ENCODE data around the gene PLEKHA3.
"Not testable (repeated sequence)": the region's sequence is repeated elsewhere in the genome, so short reads cannot be mapped to it uniquely, and the experiment has no call there.

Gene PLEKHA3

DNA sequence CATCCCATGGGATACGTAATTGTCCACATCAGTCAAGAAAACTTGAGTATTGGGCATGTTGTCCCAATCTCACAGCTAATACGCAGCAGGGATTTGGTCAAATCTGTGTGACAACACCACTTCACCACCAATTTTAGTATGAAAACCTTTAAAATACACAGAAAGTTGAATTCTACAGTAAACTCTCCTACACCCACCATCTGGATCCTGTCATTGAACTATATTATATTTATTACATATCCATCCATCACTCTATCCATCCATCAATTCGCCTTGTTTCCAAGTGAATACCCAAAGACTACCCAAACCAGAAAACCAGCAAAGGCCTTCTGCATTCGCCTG is 1.0 kb upstream of the PLEKHA3 start:
- DNase-seq, result no peak

DNA sequence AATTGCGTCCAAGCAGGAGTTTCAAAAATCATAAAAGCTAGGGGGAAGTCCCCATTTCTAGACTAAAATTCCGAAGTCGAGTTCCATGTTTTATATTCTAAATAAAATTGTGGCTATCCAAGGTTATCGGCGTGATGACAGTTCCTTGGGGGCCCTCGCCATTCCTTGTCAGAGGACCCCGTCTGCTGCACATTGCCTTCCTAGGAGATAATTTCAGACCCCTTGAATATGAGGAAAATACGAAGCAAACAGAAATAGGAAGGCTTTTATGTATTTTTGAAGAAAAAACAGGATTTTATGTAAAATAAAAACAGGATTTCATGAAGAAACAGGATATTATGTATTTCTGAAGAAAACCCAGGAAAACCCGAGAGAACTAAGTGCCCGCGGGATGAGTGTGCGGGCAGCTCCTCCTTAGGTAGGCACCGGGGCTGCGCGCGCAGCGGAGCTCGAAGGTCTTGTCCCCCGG is 465 bp upstream of the PLEKHA3 start:
- DNase-seq, result no peak

DNA sequence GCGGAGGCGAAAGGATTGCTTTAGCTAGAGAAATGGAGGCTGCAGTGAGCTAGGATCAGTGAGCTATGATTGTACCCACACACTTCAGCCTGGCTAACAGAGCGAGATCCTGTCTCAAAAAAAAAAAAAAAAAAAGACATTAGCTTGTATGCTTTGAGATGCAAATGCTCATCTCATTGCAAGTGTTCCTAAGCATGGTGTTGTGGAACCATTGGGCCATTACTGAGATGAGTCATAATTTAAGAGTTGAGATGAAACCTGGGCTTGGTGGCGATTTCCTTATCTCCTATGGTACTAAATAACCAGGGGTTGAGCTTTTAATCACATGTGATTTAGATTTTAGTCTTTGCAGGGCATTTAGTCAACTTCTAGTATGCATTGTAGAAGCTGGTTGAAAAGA is 2.2 kb downstream of the PLEKHA3 start:
- no peak for DNase-seq

DNA sequence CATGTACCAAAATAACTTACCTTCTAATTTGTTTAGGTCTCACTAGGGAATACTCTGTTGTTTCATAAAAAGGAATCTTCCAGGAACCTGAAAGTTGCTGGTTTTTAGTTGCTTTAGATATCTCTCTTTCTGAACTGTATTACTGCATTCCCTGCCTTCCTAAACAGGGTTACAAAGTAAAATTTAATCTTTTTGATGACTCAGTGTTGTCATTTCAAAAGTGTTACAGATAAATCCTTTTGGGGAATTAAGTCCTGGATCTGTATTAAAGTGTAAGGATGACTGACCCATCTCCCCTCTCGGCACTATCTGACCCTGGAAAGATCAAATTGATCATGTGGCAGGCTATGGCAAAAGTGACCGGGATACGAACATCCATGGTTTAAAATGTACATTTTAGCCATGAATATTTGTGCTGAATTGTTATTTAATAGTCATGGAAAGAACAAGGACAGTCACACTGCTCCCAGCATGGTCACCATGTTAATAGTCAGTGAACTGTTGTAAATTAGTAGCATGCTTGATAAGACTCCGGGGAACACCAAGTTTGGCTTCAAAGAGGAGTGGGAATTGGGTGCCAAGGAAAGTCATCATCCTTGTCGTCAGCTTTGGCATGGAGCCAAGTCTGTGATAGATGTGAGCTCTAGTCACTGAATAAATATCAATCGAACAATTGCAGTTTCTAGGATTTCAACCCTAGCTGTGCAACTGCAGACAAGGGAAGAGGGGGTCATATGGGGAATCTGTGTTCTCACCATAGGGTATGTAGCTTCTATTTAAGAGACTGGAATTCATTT is 4.2 kb downstream of the PLEKHA3 start:
- DNase-seq, result no peak

DNA sequence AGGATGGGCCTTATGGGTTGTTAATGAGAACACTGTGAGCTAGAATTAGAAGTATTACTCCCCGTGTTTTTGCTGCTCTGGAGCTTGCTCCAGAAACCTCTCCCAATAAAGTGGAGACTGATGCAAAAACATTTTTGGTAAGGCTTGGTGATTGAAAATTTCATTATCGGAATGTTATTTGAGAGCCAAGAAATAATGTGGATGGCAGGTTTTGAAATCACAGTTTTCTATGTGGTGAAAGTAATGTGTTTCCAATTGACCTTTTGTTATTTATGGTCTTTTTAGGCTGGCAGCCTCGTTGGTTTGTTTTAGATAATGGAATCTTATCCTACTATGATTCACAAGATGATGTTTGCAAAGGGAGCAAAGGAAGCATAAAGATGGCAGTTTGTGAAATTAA is 5.1 kb downstream of the PLEKHA3 start:
- no peak for DNase-seq

DNA sequence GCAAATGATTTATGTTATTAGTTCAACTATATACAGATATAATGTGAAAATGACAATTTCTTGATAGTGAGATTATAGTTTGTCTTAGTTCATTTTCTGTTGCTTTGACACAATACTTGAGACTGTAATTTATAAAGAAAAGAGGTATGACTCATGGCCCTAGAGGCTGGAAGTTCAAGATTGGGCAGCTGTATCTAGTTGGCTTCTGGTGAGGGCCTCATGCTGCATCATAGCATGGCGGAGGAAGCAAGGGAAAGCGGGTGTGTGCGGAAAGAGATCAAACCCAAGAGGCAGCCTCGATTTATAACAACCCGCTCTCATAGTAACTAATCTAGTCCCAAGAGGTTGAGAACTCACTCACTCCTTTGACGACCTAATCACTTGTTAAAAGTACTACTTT is 11.4 kb downstream of the PLEKHA3 start:
- DNase-seq, result no peak

DNA sequence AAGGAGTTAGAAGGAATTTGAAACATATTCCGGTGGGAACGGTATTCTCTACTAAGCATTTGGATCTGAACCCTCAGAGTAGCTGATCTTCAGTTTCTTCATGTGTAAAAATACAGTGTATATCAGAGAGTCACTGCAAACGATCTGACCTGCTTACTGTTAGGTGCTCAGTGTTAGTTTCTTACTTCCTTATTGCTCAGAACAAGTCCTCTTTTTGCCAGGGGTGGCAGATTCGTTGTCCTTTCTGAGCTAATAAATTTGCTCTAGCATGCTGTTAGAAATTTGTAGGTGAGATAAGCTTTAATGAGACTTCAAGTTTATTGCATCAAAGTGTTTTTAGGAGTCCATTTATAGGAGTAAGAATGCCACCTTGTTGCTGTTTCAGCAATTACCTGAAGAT is 15.8 kb downstream of the PLEKHA3 start:
- DNase-seq, result no peak

DNA sequence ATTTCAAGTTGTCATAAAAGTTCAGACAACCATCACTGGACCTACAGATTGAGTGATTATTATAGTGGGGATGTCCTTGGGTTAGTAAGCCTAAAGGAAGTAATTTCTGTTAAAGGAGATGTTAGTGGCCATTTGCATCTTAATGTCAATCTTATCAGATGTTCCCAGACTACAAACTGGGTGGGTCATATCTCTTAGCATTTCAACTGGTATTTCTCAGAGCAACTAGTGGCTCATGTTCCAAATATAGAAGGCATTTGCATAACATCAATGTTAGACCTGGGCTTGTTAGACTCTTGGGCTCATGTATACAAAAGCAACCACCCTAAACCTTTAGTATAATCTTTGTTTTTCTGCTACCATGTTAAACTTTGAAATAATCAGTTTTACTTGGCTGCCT is 17.9 kb downstream of the PLEKHA3 start:
- no peak for DNase-seq

DNA sequence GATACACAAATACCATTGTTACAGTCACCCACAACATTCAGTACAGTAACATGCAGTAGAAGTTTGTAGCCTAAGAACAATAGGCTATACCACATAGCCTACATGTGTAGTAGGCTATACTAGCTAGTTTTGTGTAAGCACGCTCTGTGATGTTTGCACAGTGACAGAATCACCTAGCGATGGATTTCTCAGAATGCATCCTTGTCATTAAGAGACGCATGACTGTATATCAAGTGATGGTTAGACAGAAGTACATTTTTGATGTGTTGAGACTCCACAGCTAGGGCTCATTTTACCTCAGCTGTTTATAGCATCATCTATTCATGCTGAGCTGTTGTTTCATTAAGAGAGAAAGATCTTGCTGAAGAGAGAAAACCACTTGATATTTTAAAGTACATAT is 19.4 kb downstream of the PLEKHA3 start:
- DNase-seq, result no peak

DNA sequence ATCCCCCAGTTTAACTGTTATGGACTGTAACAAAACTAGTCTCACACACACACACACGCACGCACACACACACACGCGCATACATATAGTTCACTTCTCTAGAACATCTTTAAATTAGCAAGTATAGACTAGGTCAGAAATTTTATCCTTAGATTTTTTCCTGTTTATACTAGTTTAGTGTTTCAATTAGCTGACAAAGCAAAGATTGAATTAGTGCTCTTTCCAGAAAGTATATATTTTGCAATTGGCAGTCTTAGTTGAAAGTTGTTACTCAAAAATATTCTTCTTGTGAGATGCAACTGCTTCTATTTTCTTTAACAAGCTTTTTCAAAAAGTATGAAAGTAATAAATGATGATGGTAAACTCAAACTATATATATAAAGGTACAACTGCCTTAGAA is 22.5 kb downstream of the PLEKHA3 start:
- DNase-seq, result no peak

DNA sequence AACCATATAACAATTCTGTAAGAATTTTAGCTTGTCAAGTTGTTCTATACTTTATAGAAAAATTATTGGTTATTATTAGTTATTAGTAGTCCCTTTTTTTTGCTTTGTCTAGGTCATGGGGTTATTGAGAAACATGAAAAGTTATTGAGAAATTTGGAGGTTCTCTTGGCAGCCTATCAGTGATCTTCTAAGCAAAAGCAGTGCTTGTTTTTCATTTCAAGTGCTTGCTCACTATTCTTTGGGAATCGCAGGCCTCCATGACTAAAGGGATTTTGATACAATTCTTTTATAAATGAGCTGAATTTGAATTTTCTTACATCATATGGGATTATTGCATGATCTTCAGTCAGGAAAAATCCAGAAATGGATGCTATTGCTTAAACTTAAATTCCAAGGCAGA is 25.8 kb downstream of the PLEKHA3 start:
- no peak for DNase-seq

DNA sequence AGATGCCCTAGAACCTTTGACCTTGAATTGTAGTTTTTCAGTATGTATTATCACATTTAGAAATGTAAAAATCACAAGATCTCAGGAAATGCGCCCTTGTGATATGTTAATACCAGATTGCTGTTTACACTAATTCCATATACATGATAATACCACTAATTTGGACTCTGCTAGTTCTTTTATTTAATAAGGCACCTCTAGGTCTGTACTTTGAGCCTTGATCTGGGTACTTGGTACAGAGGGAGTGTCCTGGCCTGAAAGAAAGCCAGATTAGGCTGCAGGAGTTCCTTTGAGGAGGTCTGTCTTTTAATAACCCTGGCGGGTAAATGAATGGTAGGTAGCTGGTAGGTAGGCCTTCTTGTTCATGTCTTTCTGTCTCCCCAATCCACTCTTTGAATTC is 26.3 kb downstream of the PLEKHA3 start:
- DNase-seq, result no peak

DNA sequence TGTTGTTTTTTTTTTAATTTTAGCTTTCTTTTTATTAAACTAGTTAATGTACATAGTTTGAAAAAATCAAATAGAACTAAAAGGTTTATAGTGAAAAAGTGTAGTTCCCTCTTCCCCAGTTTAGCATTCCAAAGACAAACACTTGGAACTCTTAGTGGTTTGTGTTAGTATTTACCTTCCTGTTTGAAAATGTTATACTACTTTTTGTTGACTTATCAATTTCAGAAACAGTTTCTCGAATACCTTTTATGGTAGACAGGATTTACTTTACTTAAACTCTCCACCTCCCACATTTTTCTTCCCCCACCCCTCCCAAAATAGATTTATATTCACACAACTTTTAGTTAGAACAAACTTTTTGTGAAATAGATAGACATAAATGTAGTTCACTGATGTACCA is 26.7 kb downstream of the PLEKHA3 start:
- no peak for DNase-seq

DNA sequence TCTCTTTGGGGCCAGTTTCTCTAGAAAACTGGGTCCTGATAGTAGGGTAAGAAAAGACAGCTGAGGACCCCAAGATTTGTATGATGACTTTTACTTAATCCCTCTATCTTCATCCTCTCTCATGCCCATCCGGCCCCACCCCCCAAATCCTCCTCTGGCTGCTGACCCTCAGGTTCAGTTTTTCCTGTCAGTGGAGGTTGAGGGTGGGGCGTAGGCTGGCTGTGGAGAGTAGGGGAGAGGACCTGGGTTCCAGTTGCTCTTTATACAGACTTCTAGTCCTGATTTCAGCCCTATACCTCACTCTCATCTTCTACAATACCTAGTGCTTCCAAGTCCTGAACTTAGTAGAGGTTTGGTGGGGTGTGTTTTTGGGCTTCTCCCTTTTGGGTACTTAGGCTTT is 28.4 kb downstream of the PLEKHA3 start:
- DNase-seq, result no peak

DNA sequence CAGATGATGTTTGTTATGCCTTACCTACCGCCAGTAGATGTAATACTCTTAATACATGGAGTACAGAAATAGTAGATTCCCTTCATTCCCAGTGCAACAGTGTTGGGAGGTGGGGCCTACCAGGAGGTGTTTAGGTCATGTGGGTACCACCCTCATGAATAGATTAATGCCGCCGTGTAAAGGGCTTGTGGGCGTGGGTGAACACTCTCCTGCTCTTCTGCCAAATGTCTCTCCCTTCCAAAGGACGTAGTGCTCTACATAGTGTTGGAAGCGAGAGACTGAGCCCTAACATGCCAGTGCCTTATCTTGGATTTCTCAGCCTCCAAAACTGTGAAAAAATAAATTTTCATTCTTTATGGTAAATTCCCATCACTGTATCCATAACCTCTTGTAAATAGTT is 30.1 kb downstream of the PLEKHA3 start:
- no peak for DNase-seq

DNA sequence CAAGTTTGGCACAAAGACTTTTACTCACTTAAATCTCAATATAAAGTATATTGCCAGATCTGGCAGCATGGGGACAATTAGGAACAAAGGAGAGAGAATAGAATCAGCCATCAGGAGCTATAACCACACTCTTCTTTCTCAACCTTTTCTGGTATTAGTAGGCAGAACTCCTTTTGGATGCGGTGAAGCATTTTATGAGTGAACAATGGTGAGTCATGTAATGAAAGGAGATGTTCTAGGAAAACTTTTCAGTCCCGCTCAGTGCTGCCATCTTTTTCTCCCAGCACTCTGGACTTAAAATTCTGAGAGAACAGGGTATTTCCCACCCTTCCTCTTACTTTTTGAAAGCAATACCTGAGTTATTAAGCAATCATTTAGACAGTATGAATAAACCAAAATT is 32.2 kb downstream of the PLEKHA3 start:
- no peak for DNase-seq

DNA sequence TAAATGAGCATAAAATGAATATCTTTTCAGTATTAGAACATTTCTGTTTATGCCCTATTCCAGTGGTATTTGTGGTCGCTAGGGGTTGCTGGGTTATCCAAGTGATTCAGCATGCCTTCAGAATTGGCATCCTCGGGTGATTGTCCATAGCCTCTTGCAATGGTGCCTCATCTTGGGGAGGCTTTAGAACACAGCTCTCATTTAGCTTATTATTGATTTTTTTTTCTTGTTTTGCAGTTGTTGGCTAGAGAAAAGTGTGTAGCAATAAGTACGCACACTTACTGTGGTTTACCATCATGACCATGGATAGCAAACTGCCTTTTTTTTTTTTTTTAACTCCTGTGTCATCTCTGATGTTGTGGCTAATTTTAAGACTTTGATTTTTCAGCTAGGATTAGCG is 33.6 kb downstream of the PLEKHA3 start:
- DNase-seq, result no peak

DNA sequence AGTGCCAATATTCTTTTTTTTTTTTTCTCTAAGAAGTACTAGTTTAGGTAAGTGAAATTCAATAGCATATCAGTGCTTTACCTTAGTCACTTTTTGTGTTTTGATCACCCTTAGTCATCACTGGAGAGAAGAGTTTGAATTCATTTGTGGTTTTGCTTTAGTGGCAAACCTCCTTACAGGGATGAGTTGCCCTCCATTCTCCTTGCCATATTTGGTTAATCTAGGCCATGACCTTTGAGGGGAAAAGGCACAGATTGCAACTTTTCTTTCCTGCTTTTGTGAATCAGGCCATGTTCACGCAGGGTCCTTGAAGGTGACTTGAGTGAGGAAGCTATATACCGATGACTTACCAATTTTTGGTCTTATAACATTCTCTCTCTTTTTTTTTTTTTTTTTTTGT is 34.4 kb downstream of the PLEKHA3 start:
- peak in 1 of 2 donors; percentile 12 for DNase-seq

DNA sequence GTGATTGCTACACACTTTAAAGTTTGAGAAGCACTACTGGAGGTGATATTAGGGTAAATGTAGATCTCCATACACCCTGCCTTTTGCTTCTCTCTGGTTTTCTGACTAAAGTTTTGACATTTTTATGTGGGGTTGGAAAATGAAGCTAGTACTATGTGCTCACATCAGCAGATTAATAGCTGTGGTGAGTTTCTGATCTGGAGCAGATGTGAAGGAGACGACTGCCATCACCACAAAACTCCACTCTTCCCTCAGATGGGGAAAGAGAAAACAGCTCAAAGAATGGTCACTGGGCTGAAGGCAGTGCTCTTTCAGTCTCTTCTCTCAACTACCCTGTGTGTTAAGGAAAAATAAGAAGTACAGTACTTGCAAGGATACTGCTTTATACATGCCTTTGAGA is 37.2 kb downstream of the PLEKHA3 start:
- DNase-seq, result no peak

DNA sequence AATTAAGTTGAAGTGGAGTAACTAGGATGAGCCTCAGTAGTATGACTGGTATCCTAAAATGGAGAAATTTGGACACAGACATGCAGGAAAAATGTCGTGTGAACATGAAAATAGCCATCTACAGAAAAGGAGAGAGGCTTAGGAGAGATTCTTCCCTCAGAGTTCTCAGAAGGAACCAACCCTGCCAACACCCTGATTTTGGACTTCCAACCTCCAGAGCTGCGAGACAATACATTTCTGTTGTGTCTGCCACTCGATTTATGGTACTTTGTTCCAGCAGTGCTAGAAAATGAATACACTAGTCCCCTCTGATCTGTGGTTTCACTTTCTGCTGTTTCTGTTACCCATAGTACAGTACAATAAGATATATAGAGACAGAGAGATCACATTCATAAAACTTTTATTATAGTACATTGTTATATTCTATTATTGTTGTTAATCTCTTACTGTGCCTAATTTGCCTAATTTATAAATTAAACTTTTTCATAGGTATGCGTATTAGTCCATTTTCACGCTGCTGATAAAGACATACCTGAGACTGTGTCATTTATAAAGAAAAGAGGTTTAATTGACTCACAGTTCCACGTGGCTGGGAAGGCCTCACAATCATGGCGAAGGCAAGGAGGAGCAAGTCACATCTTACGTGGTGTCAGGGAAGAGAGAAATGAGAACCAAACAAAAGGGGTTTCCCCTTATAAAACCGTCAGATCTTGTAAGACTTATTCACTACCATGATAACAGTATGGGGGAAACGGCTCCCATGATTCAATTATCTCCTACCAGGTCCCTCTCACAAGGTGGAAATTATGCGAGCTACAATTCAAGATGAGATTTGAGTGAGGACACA is 41.3 kb downstream of the PLEKHA3 start:
- DNase-seq, result peak in 1 of 2 donors; percentile 8

DNA sequence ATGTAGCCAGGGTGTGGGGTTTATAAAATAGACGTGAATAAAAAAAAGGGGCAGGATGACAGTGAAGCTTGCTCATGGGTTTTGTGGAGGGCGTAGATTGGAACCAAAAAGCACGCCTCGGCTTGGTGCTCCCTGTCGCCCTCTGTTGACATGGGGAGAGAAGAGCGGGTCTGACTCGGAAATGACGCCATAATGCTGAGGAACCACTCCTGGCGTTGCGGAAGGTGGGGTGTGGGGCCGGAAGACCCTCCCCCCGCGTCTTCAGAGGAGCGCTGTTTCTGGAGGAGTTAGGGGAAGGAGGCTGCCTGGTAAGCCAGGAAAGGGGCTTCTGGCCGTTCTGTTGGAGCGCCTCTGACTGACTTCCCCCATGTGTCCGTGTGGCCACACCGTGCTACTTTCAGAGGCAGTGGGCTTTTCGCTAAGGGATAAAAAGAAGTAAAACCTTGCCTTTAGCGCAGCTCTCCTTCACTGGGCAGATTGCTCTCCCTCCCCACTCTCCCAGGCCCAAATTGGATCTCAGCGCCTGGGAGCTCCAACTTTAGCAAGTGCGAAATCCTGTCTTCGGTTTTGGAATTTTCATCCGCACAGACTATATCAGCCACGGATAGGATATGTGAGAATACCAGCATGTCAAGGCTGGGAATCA is 42.8 kb downstream of the PLEKHA3 start:
- DNase-seq, result peak; percentile 86 to 87

DNA sequence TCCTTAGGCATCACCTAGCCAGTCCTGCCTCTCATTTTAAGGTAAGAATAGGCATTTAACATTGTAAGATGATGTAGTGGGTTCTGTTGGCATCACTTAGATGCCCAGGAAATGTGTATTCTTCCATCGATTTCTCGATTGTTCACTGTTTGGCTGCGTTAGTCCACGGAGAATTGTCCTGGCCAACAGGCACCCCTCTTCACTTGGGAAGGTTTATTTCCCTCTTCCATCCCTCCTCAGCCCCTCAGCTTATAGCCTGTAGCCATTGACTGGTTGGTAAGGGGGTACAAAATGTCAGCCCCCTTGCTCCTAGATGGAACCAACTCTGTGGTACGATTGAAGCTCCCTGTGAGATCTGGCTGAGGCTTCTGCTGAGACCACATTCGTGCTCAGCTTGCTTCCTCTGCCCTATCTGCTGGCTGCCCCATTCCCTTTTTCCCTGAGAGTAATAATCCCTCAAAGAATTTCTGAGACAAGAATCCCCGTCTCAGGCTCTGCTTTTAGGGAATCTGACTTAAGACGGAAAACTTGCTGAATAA is 43.4 kb downstream of the PLEKHA3 start:
- DNase-seq, result no peak

DNA sequence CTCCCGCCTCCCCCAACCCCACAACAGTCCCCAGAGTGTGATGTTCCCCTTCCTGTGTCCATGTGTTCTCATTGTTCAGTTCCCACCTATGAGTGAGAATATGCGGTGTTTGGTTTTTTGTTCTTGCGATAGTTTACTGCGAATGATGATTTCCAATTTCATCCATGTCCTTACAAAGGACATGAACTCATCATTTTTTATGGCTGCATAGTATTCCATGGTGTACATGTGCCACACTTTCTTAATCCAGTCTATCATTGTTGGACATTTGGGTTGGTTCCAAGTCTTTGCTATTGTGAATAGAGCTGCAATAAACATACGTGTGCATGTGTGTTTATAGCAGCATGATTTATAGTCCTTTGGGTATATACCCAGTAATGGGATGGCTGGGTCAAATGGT is 44.8 kb downstream of the PLEKHA3 start:
- not testable (repeated sequence) for DNase-seq

DNA sequence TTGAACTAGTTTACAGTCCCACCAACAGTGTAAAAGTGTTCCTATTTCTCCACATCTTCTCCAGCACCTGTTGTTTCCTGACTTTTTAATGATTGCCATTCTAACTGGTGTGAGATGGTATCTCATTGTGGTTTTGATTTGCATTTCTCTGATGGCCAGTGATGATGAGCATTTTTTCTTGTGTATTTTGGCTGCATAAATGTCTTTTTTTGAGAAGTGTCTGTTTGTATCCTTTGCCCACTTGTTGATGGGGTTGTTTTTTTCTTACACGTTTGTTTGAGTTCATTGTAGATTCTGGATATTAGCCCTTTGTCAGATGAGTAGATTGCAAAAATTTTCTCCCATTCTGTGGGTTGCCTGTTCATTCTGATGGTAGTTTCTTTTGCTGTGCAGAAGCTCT is 45.2 kb downstream of the PLEKHA3 start:
- not testable (repeated sequence) for DNase-seq
